Right renal cortex interstitium (tissue), 3 donors: ENCODE results near the gene GET3. TPM values are rescaled to one million over a fixed set of nuclear protein-coding genes. Genes with fewer than 3 reads are reported as not detected.

ENCODE experiments used
- DNase-seq, 3 donors: peaks; one replicate each; pipeline ENCODE4 v3.0.0-alpha.2; 2013; ENCODE audit warnings: low read depth in 3 of 3, low spot score in 2 of 3
- polyA plus RNA-seq, 3 donors: library from polyadenylated mRNA; unstranded; fragments of 120-200 nt; gene quantifications; one replicate each; pipeline ENCODE4 v1.2.1, GENCODE V29; 2013; ENCODE audit not compliant: insufficient read length in 3 of 3

GET3 gene
- polyA plus RNA-seq, 3 donors, result 83.8 to 97.1 (median 89.2) TPM

- no peak for DNase-seq
Observed at GRCh38 chr19:12777217-12778016, 40.1 kb downstream of the GET3 start.

DNA sequence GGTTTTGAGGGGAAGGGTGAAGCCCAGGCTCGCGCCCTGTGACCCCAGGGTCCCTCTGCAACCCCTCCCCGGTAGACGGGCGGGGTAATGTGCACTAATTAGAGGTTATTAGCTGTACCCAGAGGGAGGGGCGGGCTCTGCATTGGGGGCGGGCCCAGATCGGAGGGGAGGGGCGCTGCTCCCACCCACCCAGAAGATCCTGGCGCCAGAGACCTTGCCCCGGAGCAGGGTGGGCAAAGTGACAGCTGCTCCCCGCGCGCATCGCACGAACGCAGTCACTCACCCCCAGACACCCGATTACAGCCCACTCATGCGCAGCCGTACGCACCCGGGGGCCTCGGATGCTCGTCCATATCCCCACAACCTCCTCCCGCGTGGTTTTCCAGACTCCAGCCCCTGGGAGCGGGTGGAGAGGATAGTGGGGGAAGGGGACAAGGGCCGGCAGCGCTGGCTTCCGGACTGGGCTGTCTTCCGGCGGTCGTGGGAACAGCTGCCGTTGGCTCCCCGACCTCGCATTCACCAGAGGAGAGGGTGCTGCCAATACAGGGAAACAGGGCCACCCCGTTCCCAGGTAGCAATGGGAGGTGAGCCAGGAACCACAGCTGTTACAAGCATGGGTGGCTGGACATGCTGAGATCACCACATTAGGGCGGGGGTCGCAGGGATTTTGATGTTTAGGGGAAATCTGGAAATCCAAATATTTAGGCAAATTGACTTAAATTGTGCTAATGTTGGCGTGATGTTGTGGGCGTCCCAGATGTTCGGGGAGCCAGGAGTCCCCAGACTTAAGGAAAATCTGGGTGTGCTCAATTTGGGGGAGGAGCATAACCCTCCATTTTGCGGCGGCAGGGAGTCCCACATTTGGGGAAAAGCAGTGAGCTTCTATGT lies 41.0 kb downstream of the GET3 start:
- DNase-seq, result no peak

DNA sequence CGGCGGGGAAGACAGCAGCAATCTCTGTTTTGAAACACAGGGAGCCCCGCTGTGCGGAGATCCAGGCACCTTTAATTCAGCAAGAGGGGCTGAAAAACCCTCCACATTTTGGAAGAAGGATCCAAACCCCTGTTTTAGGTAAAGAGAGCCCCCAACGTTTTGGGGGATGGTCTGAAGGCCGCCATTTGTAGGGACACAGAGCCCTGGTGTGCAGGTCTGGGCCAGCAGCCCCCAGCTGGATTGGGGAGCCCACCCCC lies 41.5 kb downstream of the GET3 start:
- no peak for DNase-seq

GRCh38 chr19:12779162-12779993 lies 42.1 kb downstream of the GET3 start:
- DNase-seq, result no peak

DNA sequence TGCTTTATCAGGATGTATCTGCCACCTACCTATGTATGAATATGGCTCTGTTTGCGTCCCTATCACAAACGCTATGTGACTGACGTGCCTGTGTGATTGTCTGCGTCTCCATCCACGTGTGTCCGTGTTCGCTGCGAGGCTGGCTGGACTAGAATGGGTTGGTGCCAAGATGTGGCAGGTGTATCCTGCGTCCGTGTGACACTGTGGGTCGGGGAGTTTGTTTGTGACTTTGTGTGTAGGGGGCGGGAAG lies 44.8 kb downstream of the GET3 start:
- DNase-seq, result no peak

- DNase-seq, result no peak
Observed at GRCh38 chr19:12782424-12783290, 45.4 kb downstream of the GET3 start.

GRCh38 chr19:12783291-12783848 lies 46.1 kb downstream of the GET3 start:
- no peak for DNase-seq

DNA sequence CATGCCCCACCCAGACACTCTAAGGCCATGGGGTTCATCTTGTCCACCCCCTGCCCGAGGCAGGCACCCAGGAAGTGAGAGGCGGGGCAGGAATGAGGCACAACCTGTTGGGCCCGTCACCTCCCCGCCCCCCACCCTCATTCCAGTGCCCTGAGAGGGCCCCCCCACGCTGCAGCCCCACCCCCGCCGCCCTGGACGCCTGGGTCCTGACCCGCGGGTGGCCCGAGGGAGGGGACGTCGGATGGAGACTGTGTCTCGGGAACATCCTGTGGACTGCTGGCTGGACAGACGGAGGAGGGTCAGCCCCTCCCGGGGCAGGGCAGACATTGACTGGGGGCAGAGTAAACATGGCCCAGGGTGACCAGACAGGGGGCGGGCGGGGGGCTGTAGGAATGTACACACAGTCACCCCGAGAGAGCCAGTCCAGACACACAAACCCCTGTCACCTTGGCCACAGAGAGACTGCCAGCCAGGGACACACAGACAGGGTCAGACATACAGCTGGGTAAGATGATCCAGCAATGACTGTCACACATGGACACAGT lies 46.6 kb downstream of the GET3 start:
- no peak for DNase-seq

DNA sequence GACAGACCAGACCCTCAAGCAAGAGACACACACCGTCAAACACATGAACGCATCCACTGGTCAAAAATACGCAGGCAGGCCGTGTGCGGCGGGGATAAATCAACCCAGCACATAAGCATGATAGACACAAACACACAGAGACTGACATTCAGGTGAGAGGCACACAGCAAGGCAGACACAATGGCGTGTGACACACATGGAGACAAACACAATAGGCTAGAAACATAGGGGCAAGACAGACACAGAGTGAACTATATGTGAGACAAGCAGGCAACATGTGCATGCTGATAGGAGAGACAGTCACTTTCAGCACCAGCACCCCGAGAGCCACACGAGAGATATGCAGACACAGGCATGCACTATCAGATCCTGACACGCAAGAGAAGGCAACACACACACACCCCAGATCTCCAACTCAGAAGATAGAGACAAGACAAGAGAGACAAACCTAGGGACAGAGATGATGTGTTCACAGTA lies 47.1 kb downstream of the GET3 start:
- DNase-seq, result no peak

DNA sequence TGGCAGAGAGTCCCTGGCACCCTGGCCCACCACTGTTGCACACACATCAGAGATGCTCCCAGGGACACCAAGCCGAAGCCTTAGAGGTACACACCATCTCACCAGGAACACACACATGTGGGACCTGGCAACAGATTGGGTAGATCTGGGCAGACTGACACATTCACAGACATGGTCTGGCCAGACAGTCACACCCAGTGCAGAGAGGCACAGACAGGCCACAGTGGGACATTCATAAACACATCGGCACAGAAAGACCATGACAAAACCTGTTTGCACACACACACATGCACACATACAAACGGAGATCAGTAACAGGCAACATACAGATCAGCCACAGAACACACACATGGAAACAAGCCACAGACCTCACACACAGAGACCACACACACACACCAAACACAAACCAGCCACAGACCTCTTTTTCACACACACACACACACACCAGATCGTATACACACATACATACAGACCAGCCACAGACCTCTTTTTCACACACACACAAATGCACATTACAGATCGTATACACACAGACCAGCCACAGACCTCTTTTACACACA lies 47.7 kb downstream of the GET3 start:
- no peak for DNase-seq

GRCh38 chr19:12785431-12786031 lies 48.2 kb downstream of the GET3 start:
- DNase-seq, result no peak

- DNase-seq, result no peak
Observed at GRCh38 chr19:12786141-12786870, 49.0 kb downstream of the GET3 start.

GRCh38 chr19:12786952-12787351 lies 49.7 kb downstream of the GET3 start:
- DNase-seq, result no peak

DNA sequence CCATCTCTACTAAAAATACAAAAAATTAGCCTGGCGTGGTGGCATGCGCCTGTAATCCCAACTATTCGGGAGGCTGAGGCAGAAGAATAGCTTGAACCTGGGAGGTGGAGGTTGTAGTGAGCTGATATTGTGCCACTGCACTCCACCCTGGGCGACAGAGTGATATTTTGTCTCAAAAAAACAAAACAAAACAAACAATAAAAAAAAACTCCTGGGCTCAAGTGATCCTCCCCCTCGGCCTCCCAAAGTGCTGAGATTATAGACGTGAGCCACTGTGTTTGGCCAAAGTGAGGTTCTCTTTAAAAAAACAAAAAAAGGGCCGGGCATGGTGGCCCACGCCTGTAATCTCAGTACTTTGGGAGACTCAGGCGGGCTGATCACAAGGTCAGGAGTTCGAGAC lies 50.2 kb downstream of the GET3 start:
- DNase-seq, result no peak

- DNase-seq, result no peak
Observed at GRCh38 chr19:12788042-12788681, 50.9 kb downstream of the GET3 start.

GRCh38 chr19:12788682-12789097 lies 51.4 kb downstream of the GET3 start:
- DNase-seq, result no peak

DNA sequence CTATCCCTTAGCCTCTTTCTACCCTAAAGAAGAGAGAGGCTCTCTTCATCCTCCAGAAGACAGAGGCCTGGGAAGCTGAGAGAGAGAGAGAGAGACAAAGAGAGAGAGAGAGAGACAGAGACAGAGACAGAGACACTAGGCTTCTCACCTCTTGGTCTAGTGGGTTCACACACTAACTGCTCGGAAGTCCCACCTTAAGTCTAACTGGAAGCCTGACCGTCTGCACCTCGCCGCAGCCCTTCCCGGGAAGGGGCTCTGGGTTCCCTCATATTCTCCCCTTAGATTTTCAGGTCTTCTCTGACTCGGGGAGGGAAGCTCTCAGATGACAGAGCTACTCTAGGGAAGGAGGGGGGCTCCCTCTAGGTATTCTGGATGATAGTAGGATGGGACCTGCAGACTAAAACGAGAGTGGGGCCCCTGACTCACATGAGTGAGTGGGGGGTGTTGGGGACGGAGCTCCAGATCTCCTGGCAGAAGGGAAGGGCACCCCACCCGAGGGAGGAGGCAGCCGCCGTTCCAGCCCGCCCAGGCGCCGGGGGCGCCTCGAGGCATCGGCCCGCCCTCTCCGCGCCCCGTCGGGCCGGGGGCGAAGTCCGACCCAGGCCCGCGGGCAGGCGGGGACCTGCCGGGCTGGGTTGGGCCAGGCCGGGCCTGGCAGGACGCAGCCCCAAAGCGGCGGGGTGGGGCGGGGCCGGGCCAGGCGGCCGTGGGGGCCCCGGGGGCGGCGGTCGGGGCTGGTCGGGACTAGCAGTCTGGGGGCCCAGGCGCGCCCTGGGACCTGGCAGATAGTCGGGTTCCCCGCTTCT lies 52.0 kb downstream of the GET3 start:
- DNase-seq, result no peak
